Stomach (tissue), 4 donors: ENCODE results near the gene SLC35F4.

Source experiments
- CTCF ChIP-seq, 7 experiments: fragments of 450-650 bp in 4 of 7; fragments of 200-600 bp in 3 of 7; sonication (generic) in 3 of 7; IDR thresholded peaks; one replicate each; pipeline ENCODE4 v1.5.1; 2016 to 2019; ENCODE audit warnings: antibody characterized with exemption in 7 of 7, control low read depth in 2 of 7, mild to moderate bottlenecking in 1 of 7
- POLR2AphosphoS5 ChIP-seq, 3 donors: sonication (generic); formaldehyde crosslinking; IDR thresholded peaks; one replicate each; pipeline ENCODE4 v1.6.1; 2016; ENCODE audit warnings: antibody characterized with exemption in 3 of 3

- TF ChIP-seq CTCF (IDR thresholded peaks at IDR 0.05) (no peak), POLR2AphosphoS5 (IDR thresholded peaks at IDR 0.05) (no peak)
These were observed 20.6 kb downstream of the SLC35F4 start for GRCh38 chr14:57845316-57845715.
